ENCODE data around the gene NPHP3. TPM values are rescaled to one million over a fixed set of nuclear protein-coding genes. Genes with fewer than 3 reads are reported as not detected.

The NPHP3 gene
- total and polyA plus RNA-seq, 7 experiments from 2014 or later, result 5.0 to 78.9 (median 21.8) TPM

GRCh38 chr3:132721479-132722164, 587 bp downstream of the NPHP3 start:
- Histone ChIP-seq H3K27ac (ENCODE audit: low read depth, low read length) (peak overlapping the region; percentile 85), H3K27me3 (ENCODE audit: control insufficient read depth in 2 of 2, insufficient read depth in 2 of 2, low read length in 2 of 2) (no peaks in the 10 kb centered on the region), H3K9me3 (ENCODE audit: control insufficient read depth in 2 of 3, low read length in 3 of 3) (no peaks in the 10 kb centered on the region), H3K36me3 (ENCODE audit: control insufficient read depth in 2 of 3, insufficient read depth in 3 of 3, low read length in 3 of 3) (peaks cover 0 to 8% (median 0%) of the 10 kb centered on the region in 3 experiments), H3K4me3 (ENCODE audit: low read length) (peak overlapping the region; percentile 88), H3K4me1 (ENCODE audit: control insufficient read depth in 2 of 2, insufficient read depth in 2 of 2, low read length in 2 of 2) (peaks cover 16 to 26% of the 10 kb centered on the region in 2 donors)
- DNase-seq (peak in 3 of 9 donors; percentile 5 to 34 (median 31)), ATAC-seq (peak; percentile 15)
- H3K36me3 Mint-ChIP-seq, result peaks cover 0 to 17% (median 5%) of the 10 kb centered on the region in 5 donors
- POLR2A ChIA-PET, result interaction anchor here (0.7 to 0.8 kb wide), 2 partner anchors 702 to 853 kb away, joined by 3 to 5 read pairs; no protein-coding TSS in a partner anchor
- H3K4me1 Mint-ChIP-seq, result peaks cover 17 to 56% (median 46%) of the 10 kb centered on the region in 7 donors
- H3K9me3 Mint-ChIP-seq, result no peaks in the 10 kb centered on the region
- peaks cover 0 to 2% (median 0%) of the 10 kb centered on the region in 5 donors for H3K27me3 Mint-ChIP-seq
- intact Hi-C loops (cut with micrococcal nuclease), result loop anchor here (1.0 to 10.0 kb wide), 14 partner anchors 61 to 1974 kb away; partner anchors contain the start of genes CDV3 (in 2 of the 2), DNAJC13 (in 2 of the 2), PIK3R4 (in 2 of the 2) and SRPRB (in 2 of the 2)
- CTCF ChIA-PET, result no interaction called here
- H3K4me3 Mint-ChIP-seq, result peak overlapping the region; percentile 86 to 95 (median 92)
- H3K27ac Mint-ChIP-seq, result peak overlapping the region; percentile 84 to 95 (median 89)

GRCh38 chr3:132720228-132720627, 2.0 kb downstream of the NPHP3 start:
- intact Hi-C loops (cut with micrococcal nuclease), result loop anchor here (5.0 to 10.0 kb wide), 4 partner anchors 722 to 1973 kb away; partner anchors contain the start of genes PIK3R4 (in 2 of the 2) and MRPL3 (in 1 of the 2)
- Mint-ChIP-seq H3K4me3 (peak overlapping the region; percentile 84 to 95 (median 92)), H3K27ac (peak overlapping the region in 8 of 9 donors; percentile 37 to 85 (median 64)), H3K27me3 (no peaks in the 10 kb centered on the region), H3K4me1 (peaks cover 17 to 62% (median 49%) of the 10 kb centered on the region in 7 donors), H3K36me3 (peaks cover 0 to 21% (median 13%) of the 10 kb centered on the region in 5 donors), H3K9me3 (no peaks in the 10 kb centered on the region)
- H3K36me3 ChIP-seq (ENCODE audit: control insufficient read depth in 2 of 3, insufficient read depth in 3 of 3, low read length in 3 of 3), result peaks cover 0 to 11% (median 0%) of the 10 kb centered on the region in 3 experiments
- peaks cover 16 to 26% of the 10 kb centered on the region in 2 donors for H3K4me1 ChIP-seq (ENCODE audit: control insufficient read depth in 2 of 2, insufficient read depth in 2 of 2, low read length in 2 of 2)
- ATAC-seq (no peak), DNase-seq (no peak)
- no peaks in the 10 kb centered on the region for H3K9me3 ChIP-seq (ENCODE audit: control insufficient read depth in 2 of 3, low read length in 3 of 3)
- H3K4me3 ChIP-seq (ENCODE audit: low read length), result no peak overlapping the region
- H3K27me3 ChIP-seq (ENCODE audit: control insufficient read depth in 2 of 2, insufficient read depth in 2 of 2, low read length in 2 of 2), result no peaks in the 10 kb centered on the region
- CTCF ChIA-PET, result no interaction called here
- H3K27ac ChIP-seq (ENCODE audit: low read depth, low read length), result no peak overlapping the region
- POLR2A ChIA-PET, result interaction anchor here (0.7 kb wide), 1 partner anchor 721 kb away, joined by 3 read pairs; no protein-coding TSS in a partner anchor

GRCh38 chr3:132716372-132716771, 5.8 kb downstream of the NPHP3 start:
- intact Hi-C loops (cut with micrococcal nuclease), result loop anchor here in 1 of 2 donors (10.0 kb wide), 1 partner anchor 1692 kb away; the partner anchor contains the start of genes ASTE1 and NEK11
- peaks cover 16 to 62% (median 39%) of the 10 kb centered on the region in 7 donors for H3K4me1 Mint-ChIP-seq
- H3K36me3 ChIP-seq (ENCODE audit: control insufficient read depth in 2 of 3, insufficient read depth in 3 of 3, low read length in 3 of 3), result peaks cover 0 to 11% (median 0%) of the 10 kb centered on the region in 3 experiments

GRCh38 chr3:132713977-132714727, 8.1 kb downstream of the NPHP3 start:
- Histone ChIP-seq H3K4me1 (ENCODE audit: control insufficient read depth in 2 of 2, insufficient read depth in 2 of 2, low read length in 2 of 2) (peaks cover 0 to 4% of the 10 kb centered on the region in 2 donors), H3K36me3 (ENCODE audit: control insufficient read depth in 2 of 3, insufficient read depth in 3 of 3, low read length in 3 of 3) (peaks cover 0 to 29% (median 0%) of the 10 kb centered on the region in 3 experiments), H3K27me3 (ENCODE audit: control insufficient read depth in 2 of 2, insufficient read depth in 2 of 2, low read length in 2 of 2) (no peaks in the 10 kb centered on the region), H3K4me3 (ENCODE audit: low read length) (no peak overlapping the region), H3K27ac (ENCODE audit: low read depth, low read length) (no peak overlapping the region), H3K9me3 (ENCODE audit: control insufficient read depth in 2 of 3, low read length in 3 of 3) (no peaks in the 10 kb centered on the region)
- H3K36me3 Mint-ChIP-seq, result peaks cover 5 to 40% (median 20%) of the 10 kb centered on the region in 5 donors
- POLR2A ChIA-PET, result no interaction called here
- DNase-seq (no peak), ATAC-seq (no peak)
- no peaks in the 10 kb centered on the region for H3K27me3 Mint-ChIP-seq
- H3K27ac Mint-ChIP-seq, result no peak overlapping the region
- H3K4me3 Mint-ChIP-seq, result peak overlapping the region in 1 of 10 donors; percentile 25
- H3K4me1 Mint-ChIP-seq, result peaks cover 0 to 51% (median 22%) of the 10 kb centered on the region in 7 donors
- CTCF ChIA-PET, result no interaction called here
- H3K9me3 Mint-ChIP-seq, result no peaks in the 10 kb centered on the region
- intact Hi-C loops (cut with micrococcal nuclease), result loop anchor here in 1 of 2 donors (10.0 kb wide), 1 partner anchor 1689 kb away; the partner anchor contains the start of genes ASTE1 and NEK11

More at GRCh38 chr3:132716372-132716771, 5.8 kb downstream of the NPHP3 start:
- Histone ChIP-seq H3K9me3 (ENCODE audit: control insufficient read depth in 2 of 3, low read length in 3 of 3) (no peaks in the 10 kb centered on the region), H3K4me3 (ENCODE audit: low read length) (no peak overlapping the region), H3K4me1 (ENCODE audit: control insufficient read depth in 2 of 2, insufficient read depth in 2 of 2, low read length in 2 of 2) (peaks cover 13 to 20% of the 10 kb centered on the region in 2 donors), H3K27me3 (ENCODE audit: control insufficient read depth in 2 of 2, insufficient read depth in 2 of 2, low read length in 2 of 2) (no peaks in the 10 kb centered on the region), H3K27ac (ENCODE audit: low read depth, low read length) (no peak overlapping the region)
- POLR2A ChIA-PET, result no interaction called here
- DNase-seq, result no peak
- no peaks in the 10 kb centered on the region for H3K9me3 Mint-ChIP-seq
- no peak overlapping the region for H3K4me3 Mint-ChIP-seq
- H3K27ac Mint-ChIP-seq, result peak overlapping the region in 1 of 9 donors; percentile 8
- no peaks in the 10 kb centered on the region for H3K27me3 Mint-ChIP-seq
- peaks cover 0 to 29% (median 17%) of the 10 kb centered on the region in 5 donors for H3K36me3 Mint-ChIP-seq
- ATAC-seq, result no peak
- CTCF ChIA-PET, result no interaction called here

GRCh38 chr3:132710311-132710710, 11.9 kb downstream of the NPHP3 start:
- CTCF ChIA-PET, result no interaction called here
- H3K27me3 ChIP-seq (ENCODE audit: control insufficient read depth in 2 of 2, insufficient read depth in 2 of 2, low read length in 2 of 2), result no peaks in the 10 kb centered on the region
- POLR2A ChIA-PET, result no interaction called here
- H3K4me3 ChIP-seq (ENCODE audit: low read length), result no peak overlapping the region
- no peaks in the 10 kb centered on the region for H3K27me3 Mint-ChIP-seq
- no peak overlapping the region for H3K27ac Mint-ChIP-seq
- intact Hi-C loops (cut with micrococcal nuclease), result loop anchor here in 1 of 2 donors (10.0 kb wide), 1 partner anchor 1686 kb away; the partner anchor contains the start of genes ASTE1 and NEK11
- no peak for ATAC-seq
- H3K9me3 Mint-ChIP-seq, result no peaks in the 10 kb centered on the region
- H3K4me1 ChIP-seq (ENCODE audit: control insufficient read depth in 2 of 2, insufficient read depth in 2 of 2, low read length in 2 of 2), result no peaks in the 10 kb centered on the region
- H3K27ac ChIP-seq (ENCODE audit: low read depth, low read length), result no peak overlapping the region
- H3K9me3 ChIP-seq (ENCODE audit: control insufficient read depth in 2 of 3, low read length in 3 of 3), result no peaks in the 10 kb centered on the region
- DNase-seq, result no peak
- peaks cover 0 to 33% (median 6%) of the 10 kb centered on the region in 3 experiments for H3K36me3 ChIP-seq (ENCODE audit: control insufficient read depth in 2 of 3, insufficient read depth in 3 of 3, low read length in 3 of 3)
- peaks cover 3 to 33% (median 13%) of the 10 kb centered on the region in 7 donors for H3K4me1 Mint-ChIP-seq
- no peak overlapping the region for H3K4me3 Mint-ChIP-seq
- peaks cover 14 to 43% (median 27%) of the 10 kb centered on the region in 5 donors for H3K36me3 Mint-ChIP-seq

GRCh38 chr3:132709761-132710160, 12.4 kb downstream of the NPHP3 start:
- CTCF ChIA-PET, result no interaction called here

More at GRCh38 chr3:132709761-132710160, 12.4 kb downstream of the NPHP3 start:
- H3K27me3 ChIP-seq (ENCODE audit: control insufficient read depth in 2 of 2, insufficient read depth in 2 of 2, low read length in 2 of 2), result no peaks in the 10 kb centered on the region
- no peaks in the 10 kb centered on the region for H3K9me3 Mint-ChIP-seq
- intact Hi-C loops (cut with micrococcal nuclease), result loop anchor here (10.0 kb wide), 2 partner anchors 175 to 1685 kb away; partner anchors contain the start of genes ASTE1 (in 1 of the 2) and NEK11 (in 1 of the 2)
- no peaks in the 10 kb centered on the region for H3K4me1 ChIP-seq (ENCODE audit: control insufficient read depth in 2 of 2, insufficient read depth in 2 of 2, low read length in 2 of 2)
- no peak overlapping the region for H3K4me3 Mint-ChIP-seq
- H3K9me3 ChIP-seq (ENCODE audit: control insufficient read depth in 2 of 3, low read length in 3 of 3), result no peaks in the 10 kb centered on the region
- H3K4me3 ChIP-seq (ENCODE audit: low read length), result no peak overlapping the region
- H3K36me3 ChIP-seq (ENCODE audit: control insufficient read depth in 2 of 3, insufficient read depth in 3 of 3, low read length in 3 of 3), result peaks cover 0 to 33% (median 6%) of the 10 kb centered on the region in 3 experiments
- H3K36me3 Mint-ChIP-seq, result peaks cover 14 to 44% (median 29%) of the 10 kb centered on the region in 5 donors
- ATAC-seq, result no peak
- DNase-seq, result no peak
- peak overlapping the region in 1 of 9 donors; percentile 66 for H3K27ac Mint-ChIP-seq
- peaks cover 3 to 33% (median 13%) of the 10 kb centered on the region in 7 donors for H3K4me1 Mint-ChIP-seq
- POLR2A ChIA-PET, result no interaction called here
- H3K27me3 Mint-ChIP-seq, result no peaks in the 10 kb centered on the region
- no peak overlapping the region for H3K27ac ChIP-seq (ENCODE audit: low read depth, low read length)

Data from naive thymus-derived CD4-positive, alpha-beta T cell (primary cell).